Ascending aorta (tissue), 2 donors: ENCODE data around the gene MED15. TPM values are rescaled to one million over a fixed set of nuclear protein-coding genes. Genes with fewer than 3 reads are reported as not detected.

Source experiments
- DNase-seq, 2 donors: peaks; one replicate each; pipeline ENCODE4 v3.0.0-alpha.2; 2019; ENCODE audit warnings: low spot score in 2 of 2
- H3K27ac ChIP-seq, 2 donors: fragments of 200-600 bp; sonication (generic); one replicate each; pipeline ENCODE4 v1.5.1; 2016 to 2017; ENCODE audit warnings: mild to moderate bottlenecking in 1 of 2
- H3K27me3 ChIP-seq: fragments of 200-600 bp; sonication (generic); one replicate; pipeline ENCODE4 v1.5.1; 2017
- H3K36me3 ChIP-seq, 2 donors: fragments of 200-600 bp; sonication (generic); one replicate each; pipeline ENCODE4 v1.5.1; 2016
- H3K4me1 ChIP-seq, 2 donors: fragments of 200-600 bp; sonication (generic); one replicate each; pipeline ENCODE4 v1.5.1; 2016 to 2017; ENCODE audit warnings: mild to moderate bottlenecking in 1 of 2
- H3K4me3 ChIP-seq, 2 donors: fragments of 200-600 bp; sonication (generic); one replicate each; pipeline ENCODE4 v1.5.1; 2016 to 2017; ENCODE audit warnings: mild to moderate bottlenecking in 1 of 2
- H3K9me3 ChIP-seq, 2 donors: fragments of 200-600 bp; sonication (generic); one replicate each; pipeline ENCODE4 v1.5.1; 2016
- CTCF ChIP-seq, 3 experiments: fragments of 200-600 bp in 2 of 3; fragments of 450-650 bp in 1 of 3; sonication (generic) in 2 of 3; IDR thresholded peaks; one replicate each; pipeline ENCODE4 v1.5.1; 2016 to 2019; ENCODE audit warnings: antibody characterized with exemption in 3 of 3, mild to moderate bottlenecking in 1 of 3, moderate library complexity in 1 of 3
- intact Hi-C: fragments of 100-400 bp; cut with DNase I; formaldehyde crosslinking; loops from one replicate; pipeline ENCODE4 v1.15.1; 2023
- total RNA-seq: library from RNA; depleted of rRNA; stranded (reverse); fragments of >200 nt; gene quantifications from one replicate; pipeline ENCODE4 v1.1.0, GENCODE V29; 2016

Gene MED15
- total RNA-seq, 1 donor from 2014 or later = 204 TPM

DNA sequence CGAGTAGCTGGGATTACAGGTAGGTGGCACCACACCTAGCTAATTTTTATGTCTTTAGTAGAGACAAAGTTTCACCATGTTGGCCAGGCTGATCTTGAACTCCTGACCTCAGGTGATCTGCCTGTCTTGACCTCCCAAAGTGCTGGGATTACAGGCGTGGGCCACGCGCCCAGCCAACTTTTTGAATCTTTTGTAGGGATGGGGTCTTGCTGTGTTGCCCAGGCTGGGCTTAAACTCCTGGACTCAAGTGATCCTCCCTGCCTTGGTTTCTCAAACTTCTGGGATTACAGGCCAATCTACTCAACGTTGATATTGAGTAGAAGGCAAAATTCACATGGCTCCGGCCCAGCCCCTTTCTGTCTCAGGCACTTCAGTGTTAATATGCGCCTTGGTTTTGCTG lies 93.9 kb downstream of the MED15 start:
- Histone ChIP-seq H3K4me3 (no peak overlapping the region), H3K27me3 (no peaks in the 10 kb centered on the region), H3K4me1 (no peaks in the 10 kb centered on the region), H3K27ac (no peak overlapping the region), H3K9me3 (no peaks in the 10 kb centered on the region), H3K36me3 (no peaks in the 10 kb centered on the region)
- intact Hi-C loops = no loop called here
- no peak for TF ChIP-seq CTCF (IDR thresholded peaks at IDR 0.05)
- no peak for DNase-seq

DNA sequence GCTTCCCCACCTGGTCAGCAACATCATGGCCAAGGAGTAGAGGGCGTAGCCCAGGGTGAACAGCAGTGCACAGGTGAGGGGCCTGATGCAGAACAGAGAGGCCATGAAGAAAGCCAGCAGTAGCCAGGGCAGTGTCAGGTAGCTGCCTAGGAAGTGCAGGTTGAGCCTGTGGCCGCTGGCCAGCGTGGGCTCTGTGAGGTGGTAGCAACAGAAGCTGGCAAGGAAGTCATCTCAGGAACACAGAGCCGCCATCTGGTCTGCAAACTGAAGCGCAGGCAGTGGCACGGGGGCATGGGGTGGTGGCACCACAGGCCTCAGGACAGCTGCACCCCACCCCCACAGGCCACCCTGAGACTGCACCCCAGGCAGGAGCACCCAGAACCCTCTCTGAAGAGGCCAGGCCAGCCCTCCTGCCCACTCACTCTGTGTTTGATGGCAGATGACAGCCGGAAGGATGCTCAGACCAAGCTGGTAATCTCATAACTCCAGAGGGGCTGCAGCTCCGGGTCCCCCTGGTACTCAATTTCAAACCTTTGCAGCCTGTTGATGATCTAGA lies 95.3 kb downstream of the MED15 start:
- intact Hi-C loops = no loop called here

GRCh38 chr22:20604092-20604747 lies 96.8 kb downstream of the MED15 start:
- Histone ChIP-seq H3K27ac (no peak overlapping the region), H3K4me3 (no peak overlapping the region), H3K4me1 (no peaks in the 10 kb centered on the region), H3K9me3 (no peaks in the 10 kb centered on the region), H3K36me3 (no peaks in the 10 kb centered on the region), H3K27me3 (no peaks in the 10 kb centered on the region)
- intact Hi-C loops = no loop called here
- no peak for DNase-seq
- TF ChIP-seq CTCF (IDR thresholded peaks at IDR 0.05) = no peak

More for the DNA sequence above, 95.3 kb downstream of the MED15 start:
- Histone ChIP-seq H3K36me3 (no peaks in the 10 kb centered on the region), H3K4me1 (no peaks in the 10 kb centered on the region), H3K9me3 (no peaks in the 10 kb centered on the region), H3K4me3 (no peak overlapping the region), H3K27me3 (no peaks in the 10 kb centered on the region), H3K27ac (no peak overlapping the region)
- DNase-seq = no peak
- TF ChIP-seq CTCF (IDR thresholded peaks at IDR 0.05) = no peak

- intact Hi-C loops = no loop called here
- H3K9me3 ChIP-seq = no peaks in the 10 kb centered on the region
Measured at GRCh38 chr22:20604776-20605221, 97.4 kb downstream of the MED15 start.

DNA sequence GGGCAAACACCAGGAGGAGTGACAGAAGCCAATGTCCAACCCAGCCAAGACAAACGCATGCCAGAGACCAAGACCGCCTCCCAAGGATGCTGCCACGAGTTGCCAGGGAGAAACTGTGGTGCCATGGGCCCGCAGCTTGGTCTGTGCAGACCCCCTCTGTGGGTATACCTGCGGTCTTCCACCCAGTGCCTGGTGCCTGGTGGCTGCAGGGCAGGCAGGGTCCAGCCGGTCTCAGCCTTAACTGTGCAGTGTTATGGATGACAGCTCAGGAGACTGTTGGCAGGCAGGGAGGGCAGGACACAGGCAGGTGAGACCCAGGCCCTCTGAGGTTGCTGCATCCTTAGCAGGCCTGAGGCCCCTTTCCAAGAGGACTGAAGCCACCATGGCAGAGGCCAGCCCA lies 97.9 kb downstream of the MED15 start:
- TF ChIP-seq CTCF (IDR thresholded peaks at IDR 0.05) = no peak
- H3K4me3 ChIP-seq = no peak overlapping the region
- H3K9me3 ChIP-seq = no peaks in the 10 kb centered on the region
- no peaks in the 10 kb centered on the region for H3K4me1 ChIP-seq
- peak in 1 of 2 donors; percentile 49 for DNase-seq
- intact Hi-C loops = no loop called here
- no peak overlapping the region for H3K27ac ChIP-seq
- H3K27me3 ChIP-seq = no peaks in the 10 kb centered on the region
- no peaks in the 10 kb centered on the region for H3K36me3 ChIP-seq

More at GRCh38 chr22:20604776-20605221, 97.4 kb downstream of the MED15 start:
- DNase-seq = no peak
- TF ChIP-seq CTCF (IDR thresholded peaks at IDR 0.05) = no peak
- H3K27ac ChIP-seq = no peak overlapping the region
- H3K4me3 ChIP-seq = no peak overlapping the region
- no peaks in the 10 kb centered on the region for H3K4me1 ChIP-seq
- no peaks in the 10 kb centered on the region for H3K36me3 ChIP-seq
- H3K27me3 ChIP-seq = no peaks in the 10 kb centered on the region
